Stimulated activated CD8-positive, alpha-beta memory T cell treated with anti-CD3 and anti-CD28 coated beads, Interleukin-15, amount 100 ng/mL, for 48 hours (primary cell): ENCODE measurements around the gene QTRT2.

Experiments
- DNase-seq, 2 donors: peaks; one replicate each; pipeline ENCODE4 v3.0.0-alpha.2; 2020; ENCODE audit warnings: low read depth in 2 of 2

The QTRT2 gene

DNA sequence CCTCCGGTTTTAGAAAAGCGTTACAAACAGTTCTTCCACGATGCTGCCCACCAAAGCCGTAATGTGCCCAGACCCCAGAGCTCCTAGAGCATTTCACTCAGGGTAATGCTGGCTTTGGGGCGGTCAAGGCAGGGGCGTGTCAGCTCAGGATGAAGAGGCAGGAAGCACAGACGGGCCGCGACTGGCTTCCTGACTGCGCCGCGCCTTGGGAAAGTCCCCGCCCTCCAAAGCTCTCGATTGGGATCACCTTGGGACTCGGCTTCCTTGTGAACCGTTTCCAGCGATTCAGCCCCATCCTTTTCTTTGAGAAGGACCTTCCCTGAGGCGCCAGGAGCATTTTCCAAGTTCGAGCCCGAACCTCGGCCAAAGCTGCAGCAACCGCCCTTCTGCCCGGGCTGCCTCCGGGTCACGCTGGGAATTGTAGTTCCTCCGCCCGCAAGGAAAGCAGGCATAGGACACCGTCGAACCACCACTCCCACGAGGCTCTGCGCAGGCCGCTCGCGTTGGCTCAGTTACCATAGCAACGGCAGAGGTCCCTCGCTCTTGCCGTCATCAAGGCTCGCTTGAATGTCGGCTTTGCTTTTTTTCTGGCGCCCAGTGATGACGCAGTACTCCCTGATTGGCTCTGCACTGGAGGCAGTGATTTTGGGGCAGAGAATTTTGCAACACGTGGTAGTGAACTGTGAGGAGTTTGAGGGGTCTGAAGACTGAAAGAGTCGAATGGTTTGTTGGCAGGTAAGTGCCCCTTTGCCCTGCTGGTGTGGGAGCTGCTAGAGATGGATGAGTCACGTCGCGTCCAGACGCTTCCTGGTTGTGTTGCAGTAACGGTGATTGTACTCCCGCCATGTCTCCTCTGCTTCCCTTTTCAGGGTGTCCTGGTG, at the start of gene QTRT2, which contains the start of gene CCDC191:
Gene QTRT2 (plus strand): TSS at position 608 of the 881 bp plus-strand sequence. CDS start 8,521 bp downstream, outside the sequence.
Gene CCDC191 (minus strand): TSS at position 397 of the 881 bp plus-strand sequence. CDS start 60 bp downstream, at position 337.
- peak; percentile 96 to 97 for DNase-seq

DNA sequence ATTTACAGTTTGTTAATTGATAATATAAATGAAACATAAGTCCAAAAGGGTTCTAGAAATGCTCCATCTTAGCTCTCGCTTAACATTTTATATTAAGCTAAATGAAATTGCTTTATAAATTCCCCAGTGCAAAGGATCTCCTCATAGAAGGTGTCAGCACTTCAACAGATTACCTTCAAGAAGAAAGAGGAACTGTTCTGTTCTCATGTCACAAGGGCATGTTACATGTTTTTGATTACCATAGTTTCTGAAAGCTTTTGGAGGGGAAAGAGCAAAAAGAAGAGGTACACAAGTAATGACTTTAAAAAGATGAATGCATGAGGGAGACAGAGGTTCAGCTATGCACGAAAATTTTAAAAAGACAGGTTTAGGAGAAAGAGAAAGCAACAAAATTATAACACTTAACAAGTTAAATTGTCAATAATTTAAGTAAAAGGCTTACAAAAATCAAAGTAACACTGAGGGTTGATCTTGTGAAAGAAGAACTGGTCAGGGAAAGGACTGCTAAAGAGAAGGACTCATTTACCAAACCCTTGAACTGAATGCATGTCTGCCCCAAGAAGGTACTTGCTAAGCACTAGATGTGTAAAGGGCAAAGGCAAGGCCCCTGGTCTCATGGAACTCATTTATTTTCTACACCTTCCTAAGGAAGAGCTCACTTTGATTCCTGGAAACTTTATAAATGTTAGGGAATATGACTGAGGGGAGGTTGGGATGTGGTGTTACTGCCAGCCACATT, 45.3 kb upstream of the QTRT2 start:
- no peak for DNase-seq

DNA sequence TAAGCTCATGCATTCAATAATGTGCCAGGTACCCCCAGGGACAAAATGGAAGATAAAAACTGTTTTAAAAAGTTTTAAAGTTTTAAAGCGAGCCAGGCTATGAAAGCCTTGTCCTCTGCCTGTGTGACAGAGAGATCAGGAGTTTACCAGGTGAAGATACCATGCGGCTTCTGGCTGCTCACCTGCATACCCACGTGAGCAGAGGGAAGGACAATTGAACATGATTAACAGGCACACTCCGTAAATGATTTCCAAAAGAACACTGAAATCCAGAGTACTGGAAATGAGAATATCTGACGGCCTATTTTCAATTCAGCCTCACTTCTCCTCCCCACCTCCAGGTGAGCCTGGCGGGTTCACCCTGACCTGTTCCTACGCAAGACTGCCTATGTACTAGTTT, 42.3 kb upstream of the QTRT2 start:
- DNase-seq = no peak

DNA sequence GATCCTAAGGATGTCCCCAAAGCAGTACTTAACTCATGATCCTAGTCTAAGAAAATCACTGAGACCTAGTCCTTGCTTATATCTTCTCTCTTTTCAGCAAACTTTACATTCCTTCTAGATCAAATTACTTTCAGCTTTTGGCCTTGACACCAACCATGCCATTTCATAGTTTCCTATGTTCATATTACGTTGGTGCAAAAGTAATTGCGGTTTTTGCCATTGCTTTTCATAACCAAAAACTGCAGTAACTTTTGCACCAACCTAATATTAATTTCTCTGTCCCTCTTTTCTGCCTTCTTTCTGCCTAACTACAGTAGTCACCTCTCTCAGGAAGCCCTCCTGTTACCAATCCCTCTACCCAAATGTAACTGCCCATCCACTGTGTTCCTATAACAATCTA, 37.1 kb upstream of the QTRT2 start:
- DNase-seq = no peak

DNA sequence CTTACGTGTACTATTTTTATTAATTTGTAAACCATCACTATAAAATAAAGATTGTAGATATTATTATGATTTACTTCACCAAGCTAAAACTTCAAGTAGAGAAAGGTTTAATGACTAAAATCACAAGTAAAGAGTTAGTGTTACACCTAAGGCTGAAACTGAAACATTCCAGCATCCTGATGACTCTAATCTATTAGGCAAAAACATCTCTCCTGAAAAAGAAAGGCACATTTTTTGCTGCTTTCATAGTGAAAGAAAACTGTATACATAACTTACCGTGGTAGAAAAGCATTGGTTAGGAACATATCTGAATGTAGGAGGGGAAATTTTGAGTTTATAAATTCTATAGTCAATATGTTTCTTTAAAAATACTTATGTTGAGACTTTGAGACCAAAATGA, 35.6 kb upstream of the QTRT2 start:
- no peak for DNase-seq

DNA sequence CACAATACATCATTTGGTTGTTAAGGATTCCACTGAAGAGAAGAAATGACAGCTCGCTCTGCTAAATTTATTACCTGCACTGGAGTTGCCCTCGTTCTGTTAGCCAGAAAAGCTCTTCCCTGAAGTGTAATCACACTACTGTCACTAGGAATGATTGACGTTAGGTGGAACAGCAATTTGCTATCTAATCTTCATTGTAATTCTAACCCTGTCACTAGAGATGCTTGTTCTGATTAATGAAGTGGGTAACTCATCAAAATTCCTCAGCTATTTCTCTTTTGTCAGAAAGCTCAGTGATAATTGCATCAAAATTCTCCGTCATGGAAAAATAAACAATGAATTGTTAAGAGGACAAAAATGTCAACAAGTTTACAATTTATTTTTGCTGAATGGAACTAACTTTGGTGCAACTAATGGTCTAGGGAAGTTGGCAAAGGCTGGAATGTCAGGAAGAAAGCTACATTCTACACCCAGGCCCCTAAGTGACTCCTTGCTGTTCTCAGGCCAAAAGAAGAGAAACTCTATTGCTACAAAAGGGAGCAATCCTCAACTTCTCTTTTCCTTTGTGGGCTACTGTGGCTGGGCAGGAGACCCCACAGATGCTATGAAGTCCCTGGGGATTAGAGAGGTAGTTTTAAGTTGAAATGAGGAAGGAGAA, 34.3 kb upstream of the QTRT2 start:
- DNase-seq = no peak

DNA sequence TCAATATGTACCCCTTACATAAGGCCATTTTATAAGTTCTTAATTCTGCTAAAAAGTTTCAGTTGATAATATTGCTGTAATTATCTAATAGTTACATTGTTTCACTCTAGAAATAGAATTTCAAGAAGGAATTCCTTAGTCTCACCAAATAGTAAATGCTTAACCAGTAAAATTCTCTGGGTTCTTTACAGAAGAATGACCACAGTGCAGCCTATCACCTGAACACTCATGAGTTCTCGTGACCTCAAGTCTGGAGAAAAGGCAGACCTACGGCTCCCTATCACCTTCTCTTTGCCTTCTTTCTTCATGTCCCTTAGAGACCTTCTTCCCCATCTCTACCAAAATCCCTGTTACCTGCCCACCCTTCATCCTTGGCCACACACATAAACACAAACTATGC, 31.1 kb upstream of the QTRT2 start:
- no peak for DNase-seq

DNA sequence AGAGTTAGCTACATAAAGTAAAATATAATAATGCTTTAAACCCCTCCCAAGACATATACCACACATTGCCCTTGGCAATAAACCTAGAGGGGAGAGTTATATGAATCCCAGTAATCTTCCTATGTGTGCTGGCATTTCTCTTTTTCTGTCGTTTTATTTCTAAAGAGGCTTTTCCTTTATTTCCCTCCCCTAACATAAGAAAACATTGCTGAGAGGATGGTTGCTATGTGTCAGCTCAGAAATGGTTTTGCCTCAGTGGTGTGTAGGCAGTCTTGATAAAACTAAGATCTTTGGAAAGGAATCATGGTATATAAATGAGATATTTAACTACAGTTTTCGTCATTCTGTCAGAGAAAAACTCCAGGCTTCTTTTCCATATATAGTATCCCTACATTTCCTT, 30.2 kb upstream of the QTRT2 start:
- DNase-seq = no peak

DNA sequence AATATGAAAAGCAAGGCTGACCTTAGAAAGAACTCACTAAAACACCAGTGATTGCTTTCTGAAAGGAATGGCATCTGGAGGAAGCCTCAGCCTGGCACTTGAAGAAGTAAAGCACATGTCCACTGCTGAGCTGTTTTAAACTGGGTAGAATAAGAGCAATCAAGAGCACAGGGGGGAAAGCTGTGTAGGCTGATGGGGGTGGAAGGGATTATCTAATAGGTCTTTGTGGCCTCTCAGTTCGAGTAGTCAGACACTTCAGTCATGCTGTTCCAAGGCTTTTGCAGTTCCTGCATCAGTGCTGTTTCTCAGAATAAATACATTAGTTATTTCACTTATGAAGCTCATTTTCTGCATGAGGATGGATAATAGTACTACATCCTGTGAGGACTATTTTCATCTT, 22.8 kb upstream of the QTRT2 start:
- no peak for DNase-seq

DNA sequence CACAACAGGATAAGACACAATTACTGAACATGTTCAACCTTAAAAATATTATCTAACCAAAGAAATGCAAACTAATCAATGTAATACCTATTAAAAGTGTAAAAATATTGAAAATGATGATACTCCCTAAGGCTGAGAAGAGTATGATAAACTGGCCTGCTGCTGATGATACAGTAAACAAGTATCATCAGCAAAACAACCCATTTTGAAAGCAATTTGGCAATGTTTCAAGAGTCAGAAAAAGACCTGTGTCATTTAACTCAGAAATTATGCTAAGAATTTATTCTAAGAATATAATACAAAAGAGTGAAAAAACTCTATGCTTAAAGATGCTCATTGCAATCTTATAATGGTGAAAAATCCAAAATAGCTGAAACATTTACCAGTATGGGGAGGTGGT, 22.3 kb upstream of the QTRT2 start:
- no peak for DNase-seq

DNA sequence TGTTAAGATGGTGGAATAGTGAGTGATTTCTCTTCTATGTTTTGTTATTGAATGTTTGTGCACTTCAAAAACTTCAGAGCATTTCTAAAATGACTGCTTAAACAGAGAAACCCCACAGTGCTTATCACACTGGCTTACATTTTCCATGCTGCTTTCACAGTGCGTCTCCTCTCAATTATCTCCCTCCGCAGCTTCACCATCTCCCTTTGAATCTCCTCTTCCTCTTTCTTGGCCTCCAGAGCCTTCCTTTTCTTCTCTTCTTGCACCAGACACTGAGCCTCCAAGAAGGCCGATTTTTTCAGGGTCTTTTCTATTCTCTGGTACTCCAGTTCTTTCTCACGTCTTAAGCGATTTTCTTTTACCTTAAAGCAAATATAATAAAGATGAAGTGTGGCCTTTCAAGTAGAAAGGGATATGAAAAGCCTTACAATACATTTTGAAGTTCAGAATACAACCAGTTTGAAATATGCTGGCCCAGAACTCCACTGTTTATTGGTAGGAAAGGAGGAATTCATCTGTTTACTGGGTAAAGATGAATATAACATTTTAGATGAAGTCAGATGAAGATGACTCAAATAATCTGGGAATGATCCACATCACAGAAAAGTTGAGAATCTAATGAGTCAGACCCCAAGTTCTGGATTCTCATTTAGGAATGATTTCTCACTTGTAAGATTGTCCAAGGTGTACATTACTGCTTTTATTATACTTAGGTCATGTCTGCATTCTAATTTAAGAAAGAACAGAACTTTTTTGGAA, 21.6 kb upstream of the QTRT2 start:
- no peak for DNase-seq

DNA sequence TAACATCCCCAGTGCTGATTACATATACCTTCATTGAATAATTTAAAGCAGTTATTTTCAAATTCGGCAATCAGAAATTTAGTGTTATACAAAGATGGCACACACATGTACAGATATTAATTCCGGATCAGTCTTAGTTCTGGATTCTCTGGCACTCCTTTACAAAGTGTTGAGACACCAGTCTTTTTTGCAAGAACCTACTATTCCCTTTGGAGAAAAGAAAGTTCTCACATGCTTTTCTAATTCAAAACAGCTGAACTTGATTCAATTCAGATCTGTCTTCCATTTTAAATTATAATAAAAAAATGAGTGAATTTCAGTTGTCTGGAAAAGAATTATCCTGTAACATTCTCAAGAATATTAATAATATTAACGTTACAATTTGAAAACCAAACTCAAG, 20.6 kb upstream of the QTRT2 start:
- no peak for DNase-seq

DNA sequence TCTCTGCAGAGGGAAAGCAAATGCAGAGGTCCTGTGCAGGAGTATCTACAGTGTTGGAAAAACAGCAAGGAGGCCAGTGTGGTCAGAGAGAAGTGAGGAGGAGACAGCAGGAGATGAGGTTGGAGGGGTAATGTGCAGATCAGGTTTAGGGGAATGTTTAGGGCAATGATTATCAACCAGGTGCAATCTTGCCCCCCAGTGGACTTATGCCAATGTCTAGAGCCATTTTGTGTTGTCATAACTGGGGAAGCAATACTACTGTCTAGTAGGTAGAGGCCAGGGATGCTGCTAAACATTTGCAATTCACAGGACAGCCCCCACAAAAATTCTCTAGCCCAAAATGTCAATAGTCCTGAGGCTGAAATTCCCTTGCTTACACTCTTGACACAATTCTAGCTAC, 13.3 kb upstream of the QTRT2 start:
- DNase-seq = no peak

DNA sequence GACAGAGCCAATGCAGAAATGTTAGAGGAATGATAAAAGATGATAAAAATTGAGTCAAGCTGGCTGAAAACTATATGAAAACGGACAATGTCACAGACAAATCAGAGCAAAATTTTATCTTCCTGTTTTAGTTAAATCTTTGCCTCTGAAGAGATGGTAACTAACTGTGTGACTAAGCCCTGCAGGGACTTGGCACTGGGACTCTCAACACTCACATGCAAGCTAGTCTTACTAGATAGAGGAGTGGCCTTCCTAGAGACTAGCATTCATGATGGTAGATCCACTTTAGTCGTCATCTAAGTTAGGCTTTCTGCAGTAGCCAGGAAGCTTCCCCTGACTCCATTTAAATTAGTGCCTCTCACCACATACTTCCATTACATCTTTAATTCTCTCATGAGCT, 4.3 kb upstream of the QTRT2 start:
- DNase-seq = no peak

DNA sequence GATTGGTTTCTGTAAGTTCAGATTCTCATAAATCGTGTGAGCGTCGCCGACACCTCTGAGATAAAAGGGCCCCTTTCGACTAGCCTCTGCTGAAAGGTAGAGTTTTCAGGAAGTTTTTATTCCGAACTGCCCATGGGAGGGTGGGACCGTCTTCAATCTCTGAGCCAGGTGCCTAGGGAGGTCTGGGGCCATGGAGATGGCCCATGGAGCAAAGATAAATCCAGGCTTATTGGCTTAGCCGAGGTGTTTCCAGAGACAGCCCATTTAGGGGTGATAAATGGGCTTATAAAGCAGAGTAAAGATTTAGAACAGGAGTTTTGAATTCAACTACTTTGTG, 442 bp downstream of the QTRT2 start:
- DNase-seq = no peak

DNA sequence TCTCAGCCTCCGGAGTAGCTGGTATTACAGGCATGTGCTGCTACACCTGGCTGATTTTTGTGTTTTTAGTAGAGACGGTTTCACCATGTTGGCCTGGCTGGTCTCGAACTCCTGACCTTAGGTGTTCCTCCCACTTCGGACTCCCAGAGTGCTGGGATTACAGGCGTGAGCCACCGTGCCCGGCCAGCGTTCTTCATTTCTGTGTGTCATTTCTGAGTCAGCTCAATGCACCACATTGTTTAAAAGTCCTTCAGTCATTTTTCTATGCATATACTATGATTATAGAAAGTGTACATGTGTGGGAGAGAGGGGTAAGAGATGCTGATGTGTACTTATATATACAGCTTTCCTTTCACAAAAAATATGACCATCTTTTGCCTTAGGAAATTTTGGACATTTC, 2.1 kb downstream of the QTRT2 start:
- no peak for DNase-seq

DNA sequence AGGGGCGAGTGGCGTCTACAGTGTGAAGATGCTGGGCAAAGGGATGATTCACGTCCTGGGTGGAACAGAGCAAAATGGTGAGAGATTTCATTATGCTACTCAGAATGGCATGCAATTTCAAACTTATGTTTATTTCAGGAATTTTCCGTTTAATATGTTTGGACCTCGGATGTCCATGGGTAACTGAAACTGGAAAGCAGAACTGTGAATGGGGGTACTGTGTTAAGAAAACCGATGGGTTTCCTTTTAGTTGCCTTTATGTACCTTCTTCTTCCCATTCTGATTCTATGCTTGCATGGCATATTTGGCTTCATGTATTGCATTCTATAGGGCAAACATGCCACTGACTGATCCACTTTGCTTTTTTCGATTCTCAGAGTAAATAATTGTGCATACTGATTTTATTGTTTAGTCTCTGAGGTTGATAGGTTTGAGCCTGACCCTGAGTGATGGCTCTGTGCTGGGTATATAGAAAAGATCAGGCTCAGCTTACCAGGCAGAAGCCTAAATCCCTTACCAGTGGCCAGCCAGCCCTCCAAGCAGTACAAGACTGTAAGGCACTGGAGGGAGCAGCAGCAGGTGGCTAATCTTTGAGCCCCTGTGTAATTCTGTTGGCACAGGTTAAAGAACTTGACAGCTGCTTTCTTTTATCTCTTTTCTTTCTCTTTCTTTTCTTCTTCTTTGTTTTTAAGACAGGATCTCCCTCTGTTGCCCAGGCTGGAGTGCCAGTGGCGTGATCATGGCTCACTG, 4.5 kb downstream of the QTRT2 start:
- no peak for DNase-seq

DNA sequence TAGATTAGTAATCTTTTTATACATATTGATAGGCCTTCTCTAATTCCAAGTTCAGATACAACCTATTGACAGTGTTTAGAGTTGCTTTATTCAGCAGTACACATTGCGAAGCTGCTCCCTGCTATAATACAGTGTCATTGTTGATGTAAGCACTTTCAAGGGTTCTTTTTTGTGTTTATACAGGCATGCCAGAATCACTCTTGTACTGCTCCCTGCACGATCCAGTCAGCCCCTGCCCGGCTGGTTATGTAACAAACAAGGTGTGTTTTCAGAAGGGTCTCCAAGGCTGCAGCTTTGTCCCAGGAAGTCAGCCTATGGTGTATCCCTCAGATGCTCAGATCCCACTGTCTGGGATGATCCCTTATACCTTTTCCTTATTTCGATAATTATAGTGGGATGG, 11.3 kb downstream of the QTRT2 start:
- no peak for DNase-seq

DNA sequence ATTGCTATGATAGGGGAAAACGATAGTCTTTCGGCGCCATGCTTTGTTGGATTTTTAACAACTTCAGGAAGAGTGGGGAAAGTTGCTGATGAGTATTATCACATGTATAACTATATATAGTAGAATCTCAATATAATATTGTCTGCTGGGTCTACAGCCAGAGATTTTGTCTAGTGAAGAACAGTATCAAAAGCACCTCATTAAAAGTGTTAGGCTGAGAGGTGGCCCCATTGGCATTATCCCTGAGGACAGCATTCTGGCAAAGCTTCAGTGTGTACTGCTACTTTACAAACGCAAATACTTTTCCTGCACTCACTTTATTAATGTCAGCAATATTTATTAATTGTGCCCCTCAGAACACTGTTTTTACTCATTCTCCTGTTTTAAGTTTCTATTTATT, 11.8 kb downstream of the QTRT2 start:
- DNase-seq = no peak

DNA sequence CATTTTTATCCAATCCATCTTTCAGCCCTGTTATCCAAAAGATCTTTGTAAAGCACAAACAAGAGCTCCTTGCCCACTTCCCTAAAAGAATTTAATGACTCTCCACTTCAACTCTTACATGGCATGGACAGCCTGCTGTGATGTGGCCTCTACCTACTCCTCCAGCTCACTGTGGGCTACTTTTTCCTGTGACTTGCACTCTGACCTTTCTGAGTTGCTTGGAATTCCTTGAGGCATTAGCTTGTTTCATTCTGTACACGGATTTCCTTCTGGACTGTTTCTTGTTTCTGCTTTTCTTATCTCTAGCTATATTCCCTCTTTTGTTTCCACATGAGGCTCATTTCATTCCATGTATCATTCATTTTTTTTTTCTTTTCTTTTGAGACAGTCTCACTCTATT, 15.2 kb downstream of the QTRT2 start:
- DNase-seq = no peak

DNA sequence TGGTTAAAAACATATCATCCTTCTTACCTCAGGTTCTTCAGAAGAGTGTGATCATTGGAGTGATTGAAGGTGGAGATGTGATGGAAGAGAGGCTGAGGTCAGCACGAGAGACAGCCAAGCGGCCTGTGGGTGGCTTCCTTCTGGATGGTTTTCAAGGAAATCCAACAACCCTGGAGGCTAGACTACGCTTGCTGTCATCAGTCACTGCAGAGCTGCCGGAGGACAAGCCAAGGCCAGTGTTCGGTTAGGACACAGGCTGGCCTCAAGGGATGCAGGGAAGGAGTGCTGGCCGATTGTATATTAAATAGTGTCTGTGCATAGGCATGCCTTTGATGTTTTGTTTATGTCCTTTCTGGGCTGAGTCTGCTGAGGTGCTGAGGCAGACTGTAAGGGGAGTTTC, 20.2 kb downstream of the QTRT2 start:
- no peak for DNase-seq
